CD4-positive, alpha-beta T cell treated with Interleukin-17A for 1 hour (primary cell): ENCODE results near the gene PDPR.
A peak's percentile ranks its signal among the peaks of the same experiment; 100 is the strongest.
"Not testable (repeated sequence)": the region's sequence is repeated elsewhere in the genome, so short reads cannot be mapped to it uniquely, and the experiment has no call there.

Experiments used
- DNase-seq: peaks from one replicate; pipeline ENCODE4 v3.0.0-alpha.2; 2020

PDPR gene

GRCh38 chr16:70113982-70114826 lies at the start of gene PDPR:
Gene PDPR, plus strand, starts transcription at chr16:70114332. Its CDS starts 6,161 bp downstream, at chr16:70120493.
- DNase-seq, result peak; percentile 96

GRCh38 chr16:70064841-70065370 lies 49.2 kb upstream of the PDPR start:
- peak; percentile 80 for DNase-seq

GRCh38 chr16:70065376-70065745 lies 48.8 kb upstream of the PDPR start:
- not testable (repeated sequence) for DNase-seq

DNA sequence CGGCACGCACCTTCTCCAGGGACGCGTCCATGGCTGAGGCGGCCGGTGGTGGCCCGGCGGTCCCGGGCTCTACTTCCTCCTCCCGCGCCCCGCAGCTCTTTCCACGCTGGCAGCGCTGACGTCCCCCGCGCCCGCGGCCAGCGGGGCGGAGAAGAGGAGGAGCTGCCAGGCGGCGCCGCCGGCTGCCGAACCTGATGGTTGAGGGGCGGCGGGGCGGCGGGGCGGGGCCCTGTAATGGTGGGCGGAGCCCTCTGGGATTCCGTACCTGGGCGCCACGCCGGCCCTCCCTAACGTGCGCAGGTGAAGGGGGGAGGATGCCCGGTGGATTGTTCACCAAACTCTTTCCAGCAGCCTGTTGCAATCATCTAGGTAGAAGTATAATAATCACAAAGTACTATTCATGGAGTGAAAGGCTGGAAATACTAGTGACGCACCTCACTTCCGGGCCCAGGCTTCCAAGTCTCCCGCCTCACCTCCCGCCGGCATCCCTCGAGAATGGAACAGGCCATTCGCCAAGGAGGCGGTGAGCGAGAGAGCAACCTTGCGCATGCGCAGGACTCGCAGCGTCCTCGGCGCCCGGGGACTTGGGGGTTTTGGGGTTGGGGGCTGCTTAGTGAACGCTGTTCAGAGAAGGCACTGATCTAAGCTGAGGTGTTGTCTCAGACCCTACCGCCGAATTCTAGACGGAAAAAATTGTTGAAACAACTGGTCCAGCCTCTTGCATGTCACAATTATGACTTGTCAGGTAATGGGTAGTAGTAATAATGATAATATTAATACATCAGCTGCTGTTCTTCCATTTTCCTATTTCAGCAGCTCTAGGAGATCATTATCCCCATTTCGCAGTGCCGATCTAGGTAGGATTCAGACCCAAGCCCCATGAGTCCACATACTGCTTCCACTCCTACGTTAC lies 48.1 kb upstream of the PDPR start:
- DNase-seq, result peak; percentile 94

- DNase-seq, result not testable (repeated sequence)
Measured at GRCh38 chr16:70066751-70067150, 47.4 kb upstream of the PDPR start.

GRCh38 chr16:70079081-70079480 lies 35.1 kb upstream of the PDPR start:
- DNase-seq, result not testable (repeated sequence)

- DNase-seq, result not testable (repeated sequence)
Measured at GRCh38 chr16:70081219-70081618, 32.9 kb upstream of the PDPR start.

- not testable (repeated sequence) for DNase-seq
Measured at GRCh38 chr16:70083931-70084330, 30.2 kb upstream of the PDPR start.

DNA sequence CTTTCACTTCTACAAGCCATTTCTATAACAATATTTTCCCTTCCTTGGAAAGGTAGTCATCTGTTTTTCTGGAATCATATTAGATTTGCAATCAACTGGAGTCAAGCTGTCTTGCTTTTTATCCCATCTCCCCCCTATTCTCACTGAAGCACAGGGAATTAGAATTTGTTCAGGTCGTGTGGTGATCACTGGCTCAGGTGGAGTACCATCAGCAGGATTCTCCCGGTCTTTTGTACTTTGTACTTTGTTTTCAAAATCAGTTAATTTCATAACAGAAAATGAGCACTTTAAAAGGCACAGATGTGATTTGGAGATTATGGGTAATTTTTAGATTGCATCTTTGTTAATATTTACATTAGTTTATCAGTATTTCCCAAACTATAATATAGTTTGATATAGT lies 26.0 kb upstream of the PDPR start:
- DNase-seq, result not testable (repeated sequence)

GRCh38 chr16:70088877-70089276 lies 25.3 kb upstream of the PDPR start:
- DNase-seq, result not testable (repeated sequence)

DNA sequence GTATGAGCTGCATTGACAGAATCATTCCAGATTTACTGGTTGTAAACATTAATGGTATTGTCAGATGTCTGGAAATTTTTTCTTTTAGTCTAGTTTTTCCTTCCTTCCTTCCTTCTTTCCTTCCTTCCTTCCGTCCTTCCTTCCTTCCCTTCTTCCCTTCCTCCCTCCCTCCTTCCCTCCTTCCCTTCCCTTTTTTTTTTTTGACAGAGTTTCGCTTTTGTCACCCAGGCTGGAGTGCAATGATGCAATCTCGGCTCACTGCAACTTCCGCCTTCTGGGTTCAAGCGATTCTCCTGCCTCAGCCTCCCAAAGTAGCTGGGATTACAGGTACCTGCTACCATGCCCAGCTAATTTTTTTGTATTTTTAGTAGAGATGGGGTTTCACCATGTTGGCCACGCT lies 24.8 kb upstream of the PDPR start:
- not testable (repeated sequence) for DNase-seq

DNA sequence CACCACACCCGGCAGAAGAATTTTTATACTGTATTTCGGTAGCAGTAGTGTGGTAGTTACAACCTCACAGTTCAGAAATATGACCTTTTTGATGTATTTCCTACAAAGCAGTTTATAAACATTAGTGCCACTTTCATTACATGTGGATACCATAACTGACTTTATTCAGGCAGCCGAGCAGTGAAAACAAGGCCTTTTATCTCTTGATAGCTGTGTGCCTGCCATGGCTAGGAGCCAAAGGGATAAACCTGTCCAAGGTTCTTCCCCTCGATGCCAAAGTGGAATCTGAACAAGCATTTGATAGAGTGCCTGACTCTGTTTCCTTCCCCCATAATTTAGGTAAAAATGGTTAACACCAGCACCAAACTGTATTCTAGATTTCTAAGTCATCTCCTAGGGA lies 23.0 kb upstream of the PDPR start:
- DNase-seq, result not testable (repeated sequence)

DNA sequence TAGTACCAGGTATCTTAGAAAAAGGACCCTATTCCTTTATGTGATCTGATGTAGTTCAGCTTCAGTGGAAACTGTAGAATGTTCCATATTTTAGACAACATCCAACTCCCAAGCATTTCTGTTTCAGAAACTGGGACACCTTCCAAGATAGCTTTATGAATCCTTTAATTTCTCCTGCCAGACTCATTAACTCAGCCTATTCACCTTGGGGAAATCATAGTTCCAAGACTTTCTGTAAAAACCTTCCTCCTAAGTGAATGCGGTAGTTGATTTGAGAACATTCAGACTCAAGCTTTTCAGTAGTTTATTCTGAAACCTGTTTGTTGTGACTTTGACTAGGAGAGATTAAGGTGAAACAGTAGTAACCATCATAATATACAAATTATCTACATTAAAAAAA lies 20.0 kb upstream of the PDPR start:
- not testable (repeated sequence) for DNase-seq

DNA sequence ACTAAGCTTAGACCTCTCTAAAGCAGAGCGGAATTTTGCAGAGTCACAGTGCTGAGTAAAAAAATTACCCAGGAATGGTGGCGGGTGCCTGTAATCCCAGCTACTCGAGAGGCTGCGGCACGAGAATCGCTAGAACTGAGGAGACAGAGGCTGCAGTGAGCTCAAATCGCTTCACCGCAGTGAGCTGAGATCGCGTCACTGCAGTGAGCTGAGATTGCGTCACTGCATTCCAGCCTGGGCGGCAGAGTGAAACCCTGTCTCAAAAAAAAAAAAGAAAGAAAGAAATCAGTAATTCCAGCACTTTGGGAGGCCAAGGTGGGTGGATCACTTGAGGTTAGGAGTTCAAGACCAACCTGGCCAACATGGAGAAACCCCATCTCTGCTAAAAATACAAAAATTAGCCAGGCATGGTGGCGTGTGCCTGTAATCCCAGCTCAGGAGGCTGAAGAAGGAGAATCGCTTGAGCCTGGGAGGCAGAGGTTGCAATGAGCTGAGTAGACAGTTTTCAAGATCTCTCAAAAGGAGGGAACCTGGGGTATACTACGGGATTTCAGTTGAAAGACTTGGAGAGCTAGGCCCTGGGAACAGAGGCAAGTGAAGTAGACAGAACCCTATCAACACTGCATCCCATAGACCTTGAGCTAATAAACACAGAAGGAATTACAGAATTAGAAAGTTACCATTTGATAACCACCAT lies 4.4 kb upstream of the PDPR start:
- DNase-seq, result not testable (repeated sequence)

DNA sequence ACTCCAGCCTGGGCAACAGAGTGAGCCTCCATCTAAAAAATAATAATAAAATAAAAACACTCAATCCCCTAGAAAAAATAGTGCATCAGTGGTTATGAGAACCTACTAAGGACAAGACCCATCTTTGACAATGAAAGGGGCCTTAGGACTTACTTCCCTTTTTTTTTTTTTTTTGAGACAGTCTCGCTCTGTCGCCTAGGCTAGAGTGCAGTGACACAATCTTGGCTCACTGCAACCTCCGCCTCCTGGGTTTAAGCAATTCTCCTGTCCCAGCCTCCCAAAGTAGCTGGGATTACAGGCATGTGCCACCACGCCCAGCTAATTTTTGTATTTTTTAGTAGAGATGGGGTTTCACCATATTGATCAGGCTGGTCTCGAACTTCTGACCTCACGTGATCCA lies 2.0 kb upstream of the PDPR start:
- not testable (repeated sequence) for DNase-seq

GRCh38 chr16:70113599-70113981 lies 542 bp upstream of the PDPR start:
- not testable (repeated sequence) for DNase-seq

DNA sequence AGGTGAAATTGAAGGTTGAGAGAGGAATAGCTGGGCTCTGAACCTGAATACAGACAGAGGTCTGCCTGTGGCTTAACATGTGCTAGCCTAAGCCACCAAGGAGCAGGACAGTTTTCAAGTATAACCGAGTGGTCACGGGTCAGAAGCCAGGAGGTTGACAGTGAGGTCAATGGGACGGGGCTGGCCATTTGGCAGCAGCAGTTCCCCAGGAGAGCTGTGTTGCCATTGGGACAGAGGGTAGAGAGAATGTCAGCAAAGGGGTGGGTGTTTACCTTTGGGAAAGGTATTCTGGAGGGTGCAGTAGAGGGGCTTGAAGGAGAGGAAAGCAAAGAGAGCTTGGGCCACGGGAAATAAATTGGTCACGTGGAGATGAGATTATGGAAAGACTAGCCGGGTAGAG lies 4.2 kb downstream of the PDPR start:
- DNase-seq, result not testable (repeated sequence)

GRCh38 chr16:70118776-70119175 lies 4.6 kb downstream of the PDPR start:
- DNase-seq, result not testable (repeated sequence)

- not testable (repeated sequence) for DNase-seq
Measured at GRCh38 chr16:70120398-70120797, 6.3 kb downstream of the PDPR start.

DNA sequence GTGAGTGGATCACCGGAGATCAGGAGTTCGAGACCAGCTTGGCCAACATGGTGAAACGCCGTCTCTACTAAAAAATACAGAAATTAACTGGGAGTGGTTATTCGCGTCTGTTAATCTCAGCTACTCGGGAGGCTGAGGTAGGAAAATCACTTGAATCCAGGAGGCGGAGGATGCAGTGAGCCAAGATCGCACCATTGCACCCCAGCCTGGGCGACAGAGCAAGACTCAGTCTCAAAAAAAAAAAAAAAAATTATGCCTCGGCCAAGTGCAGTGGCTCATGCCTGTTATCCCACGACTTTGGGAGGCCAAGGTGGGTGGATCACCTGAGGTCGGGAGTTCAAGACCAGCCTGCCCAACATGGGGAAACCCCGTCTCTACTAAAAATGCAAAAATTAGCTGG lies 9.7 kb downstream of the PDPR start:
- DNase-seq, result not testable (repeated sequence)

DNA sequence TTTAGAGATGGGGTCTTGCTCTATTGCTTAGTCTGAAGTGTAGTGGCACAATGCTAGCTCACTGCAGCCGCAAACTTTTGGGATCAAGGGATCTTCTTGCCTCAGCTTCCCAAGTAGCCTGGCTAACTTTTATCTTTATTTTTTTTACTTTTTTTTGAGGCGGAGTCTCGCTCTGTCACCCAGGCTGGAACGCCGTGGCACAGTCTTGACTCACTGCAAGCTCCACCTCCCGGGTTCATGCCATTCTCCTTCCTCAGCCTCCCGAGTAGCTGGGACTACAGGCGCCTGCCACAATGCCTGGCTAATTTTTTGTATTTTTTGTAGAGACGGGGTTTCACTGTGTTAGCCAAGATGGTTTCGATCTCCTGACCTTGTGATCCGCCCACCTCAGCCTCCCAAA lies 12.1 kb downstream of the PDPR start:
- not testable (repeated sequence) for DNase-seq

DNA sequence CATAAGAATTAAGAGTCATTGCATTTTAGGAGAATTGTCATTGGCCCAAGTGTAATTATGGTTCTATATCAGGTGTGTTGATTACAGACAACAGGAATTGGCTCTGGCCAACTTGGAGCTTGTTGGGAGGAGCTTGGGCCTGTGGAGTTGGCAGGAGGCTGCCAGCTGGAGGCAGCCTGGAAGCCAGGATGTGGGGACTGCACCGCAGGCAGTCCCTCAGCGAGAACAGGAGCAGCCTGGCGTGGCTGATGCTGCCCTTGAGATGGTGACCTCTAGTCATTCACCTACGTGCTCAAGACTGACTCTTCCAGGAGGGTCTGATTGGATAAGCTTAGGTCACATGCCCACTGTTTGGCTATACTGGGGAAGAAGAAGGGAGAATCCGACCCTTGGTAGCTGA lies 13.6 kb downstream of the PDPR start:
- not testable (repeated sequence) for DNase-seq

GRCh38 chr16:70128844-70129243 lies 14.7 kb downstream of the PDPR start:
- not testable (repeated sequence) for DNase-seq
